Endothelial cell of umbilical vein (primary cell): ENCODE results near the gene NFIA.

Experiments used
- CTCF ChIP-seq, 2 donors: IDR thresholded peaks; 1 replicate in 1 of 2; 2 replicates in 1 of 2; pipeline ENCODE4 v1.5.1; 2011; ENCODE audit warnings: low read length in 2 of 2, mild to moderate bottlenecking in 2 of 2, moderate library complexity in 2 of 2, control low read depth in 1 of 2, inconsistent platforms in 1 of 2, low read depth in 1 of 2; ENCODE audit not compliant: insufficient read depth in 1 of 2; ENCODE audit errors: extremely low read depth in 1 of 2
- EZH2 ChIP-seq: IDR thresholded peaks from 2 replicates; pipeline ENCODE4 v1.6.1; 2012; ENCODE audit warnings: borderline replicate concordance, low read depth, mild to moderate bottlenecking, moderate library complexity, low read length, inconsistent platforms; ENCODE audit not compliant: severe bottlenecking
- FOS ChIP-seq: IDR thresholded peaks from 2 replicates; pipeline ENCODE4 v1.6.1; 2011; ENCODE audit warnings: mild to moderate bottlenecking, low read length, moderate library complexity, borderline replicate concordance; ENCODE audit not compliant: insufficient read depth
- GATA2 ChIP-seq: IDR thresholded peaks from 2 replicates; pipeline ENCODE4 v1.7.0; 2011; ENCODE audit warnings: low read depth, mild to moderate bottlenecking, moderate library complexity, mixed read lengths, low read length; ENCODE audit not compliant: insufficient read length, insufficient read depth
- JUN ChIP-seq: IDR thresholded peaks from 2 replicates; pipeline ENCODE4 v1.6.1; 2011; ENCODE audit warnings: borderline replicate concordance, low read depth; ENCODE audit not compliant: insufficient read length, insufficient read depth
- MYC ChIP-seq: IDR thresholded peaks from one replicate; pipeline ENCODE4 v1.6.1; 2011; ENCODE audit warnings: mild to moderate bottlenecking, low read depth, low read length
- POLR2A ChIP-seq: IDR thresholded peaks from 2 replicates; pipeline ENCODE4 v1.6.1; 2012; ENCODE audit warnings: low read depth, mild to moderate bottlenecking, control low read depth, low read length
- POLR2AphosphoS5 ChIP-seq: IDR thresholded peaks from 2 replicates; pipeline ENCODE4 v1.6.1; 2012; ENCODE audit warnings: low read depth, mild to moderate bottlenecking, control low read depth, low read length, moderate library complexity; ENCODE audit not compliant: insufficient read depth

GRCh38 chr1:61175976-61176375 is 93.6 kb downstream of the NFIA start:
- no peak for TF ChIP-seq FOS
- no peak for TF ChIP-seq CTCF (IDR thresholded peaks at IDR 0.05; ENCODE audit: extremely low read depth in 1 of 2, insufficient read depth in 1 of 2, low read depth in 1 of 2, low read length in 2 of 2)
- TF ChIP-seq POLR2A: no peak
- no peak for TF ChIP-seq EZH2
- no peak for TF ChIP-seq POLR2AphosphoS5
- no peak for TF ChIP-seq JUN
- no peak for TF ChIP-seq MYC
- TF ChIP-seq GATA2: no peak
